Glutamatergic neuron (in vitro differentiated cells): ENCODE measurements around the gene ESYT2. TPM values are rescaled to one million over a fixed set of nuclear protein-coding genes. Genes with fewer than 3 reads are reported as not detected.
"Not testable (repeated sequence)": the region's sequence is repeated elsewhere in the genome, so short reads cannot be mapped to it uniquely, and the experiment has no call there.

ENCODE experiments used
- DNase-seq: peaks from one replicate; pipeline ENCODE4 v3.0.0; 2022
- H3K27ac Mint-ChIP-seq: one replicate; pipeline ENCODE4 v1.8.0; 2020; ENCODE audit warnings: mild to moderate bottlenecking, mixed read lengths, inconsistent platforms; ENCODE audit not compliant: unreplicated experiment
- H3K27me3 Mint-ChIP-seq: one replicate; pipeline ENCODE4 v1.8.0; 2020; ENCODE audit warnings: mild to moderate bottlenecking, moderate library complexity, mixed read lengths, inconsistent platforms; ENCODE audit not compliant: unreplicated experiment
- H3K36me3 Mint-ChIP-seq: one replicate; pipeline ENCODE4 v1.8.0; 2020; ENCODE audit warnings: mild to moderate bottlenecking, mixed read lengths, inconsistent platforms; ENCODE audit not compliant: unreplicated experiment
- H3K4me1 Mint-ChIP-seq: one replicate; pipeline ENCODE4 v1.8.0; 2020; ENCODE audit warnings: mild to moderate bottlenecking, low read depth, mixed read lengths, inconsistent platforms; ENCODE audit not compliant: unreplicated experiment
- H3K4me3 Mint-ChIP-seq: one replicate; pipeline ENCODE4 v1.8.0; 2020; ENCODE audit warnings: mild to moderate bottlenecking, mixed read lengths, inconsistent platforms; ENCODE audit not compliant: unreplicated experiment
- H3K9me3 Mint-ChIP-seq: one replicate; pipeline ENCODE4 v1.8.0; 2020; ENCODE audit warnings: mild to moderate bottlenecking, moderate library complexity, mixed read lengths, inconsistent platforms; ENCODE audit not compliant: unreplicated experiment
- CTCF ChIP-seq: fragments of 200-600 bp; sonication (generic); IDR thresholded peaks from one replicate; pipeline ENCODE4 v1.5.0; 2021; ENCODE audit not compliant: partially characterized antibody, unreplicated experiment
- total RNA-seq: library from RNA; stranded (reverse); fragmentation: NEBNext Ultra II Directional; extraction: Animal tissue kit (Norgen Biotek cat#: 25700); gene quantifications from one replicate; pipeline ENCODE4 v1.2.1, GENCODE V29; 2021; ENCODE audit not compliant: unreplicated experiment

The ESYT2 gene
- total RNA-seq, 1 donor from 2014 or later: 41.9 TPM

- Mint-ChIP-seq H3K4me3 (peak overlapping the region; percentile 63), H3K9me3 (peaks cover 13% of the 10 kb centered on the region)
These were observed 127.1 kb downstream of the ESYT2 start for GRCh38 chr7:158702196-158702595.

GRCh38 chr7:158700008-158700407 is 129.3 kb downstream of the ESYT2 start:
- Mint-ChIP-seq H3K27ac (no peak overlapping the region), H3K9me3 (peaks cover 11% of the 10 kb centered on the region), H3K27me3 (peaks cover 6% of the 10 kb centered on the region), H3K4me3 (no peak overlapping the region), H3K4me1 (peaks cover 17% of the 10 kb centered on the region), H3K36me3 (peaks cover 5% of the 10 kb centered on the region)
- TF ChIP-seq CTCF: no peak
- DNase-seq: no peak

More at GRCh38 chr7:158702196-158702595, 127.1 kb downstream of the ESYT2 start:
- TF ChIP-seq CTCF: no peak
- H3K4me1 Mint-ChIP-seq: peaks cover 24% of the 10 kb centered on the region
- peaks cover 11% of the 10 kb centered on the region for H3K27me3 Mint-ChIP-seq
- H3K36me3 Mint-ChIP-seq: peaks cover 5% of the 10 kb centered on the region
- no peak overlapping the region for H3K27ac Mint-ChIP-seq
- no peak for DNase-seq

GRCh38 chr7:158699341-158699740 is 130.0 kb downstream of the ESYT2 start:
- Mint-ChIP-seq H3K27ac (no peak overlapping the region), H3K27me3 (peaks cover 6% of the 10 kb centered on the region), H3K9me3 (peaks cover 11% of the 10 kb centered on the region)

GRCh38 chr7:158698657-158699195 is 130.6 kb downstream of the ESYT2 start:
- Mint-ChIP-seq H3K4me3 (no peak overlapping the region), H3K36me3 (peaks cover 5% of the 10 kb centered on the region), H3K4me1 (peaks cover 17% of the 10 kb centered on the region), H3K27me3 (peaks cover 6% of the 10 kb centered on the region), H3K27ac (no peak overlapping the region), H3K9me3 (peaks cover 11% of the 10 kb centered on the region)
- TF ChIP-seq CTCF: no peak
- no peak for DNase-seq

More at GRCh38 chr7:158699341-158699740, 130.0 kb downstream of the ESYT2 start:
- Mint-ChIP-seq H3K36me3 (peaks cover 5% of the 10 kb centered on the region), H3K4me1 (peaks cover 17% of the 10 kb centered on the region), H3K4me3 (no peak overlapping the region)
- no peak for TF ChIP-seq CTCF
- DNase-seq: no peak

- DNase-seq, H3K36me3 Mint-ChIP-seq, H3K27me3 Mint-ChIP-seq, H3K4me3 Mint-ChIP-seq, H3K27ac Mint-ChIP-seq, H3K9me3 Mint-ChIP-seq: not testable (repeated sequence)
- peaks cover 13% of the 10 kb centered on the region for H3K4me1 Mint-ChIP-seq
These were observed 131.7 kb downstream of the ESYT2 start for GRCh38 chr7:158697597-158697996.
